GM12864 (cell line): ENCODE data around the gene PLXDC2.

ENCODE experiments used
- DNase-seq: peaks from one replicate; pipeline ENCODE4 v3.0.0-alpha.2; 2011; ENCODE audit warnings: low read depth
- H3K4me3 ChIP-seq: 2 replicates; pipeline ENCODE4 v1.5.1; 2011; ENCODE audit warnings: mild to moderate bottlenecking, low read depth, low read length, control low read depth
- TF ChIP-seq, protein P1 (sequence below): IDR thresholded peaks from 2 replicates; pipeline ENCODE4 v1.5.1; 2011; ENCODE audit warnings: low read depth, mild to moderate bottlenecking, moderate library complexity, low read length, control low read depth, inconsistent platforms; ENCODE audit errors: missing control alignments

PLXDC2 gene

DNA sequence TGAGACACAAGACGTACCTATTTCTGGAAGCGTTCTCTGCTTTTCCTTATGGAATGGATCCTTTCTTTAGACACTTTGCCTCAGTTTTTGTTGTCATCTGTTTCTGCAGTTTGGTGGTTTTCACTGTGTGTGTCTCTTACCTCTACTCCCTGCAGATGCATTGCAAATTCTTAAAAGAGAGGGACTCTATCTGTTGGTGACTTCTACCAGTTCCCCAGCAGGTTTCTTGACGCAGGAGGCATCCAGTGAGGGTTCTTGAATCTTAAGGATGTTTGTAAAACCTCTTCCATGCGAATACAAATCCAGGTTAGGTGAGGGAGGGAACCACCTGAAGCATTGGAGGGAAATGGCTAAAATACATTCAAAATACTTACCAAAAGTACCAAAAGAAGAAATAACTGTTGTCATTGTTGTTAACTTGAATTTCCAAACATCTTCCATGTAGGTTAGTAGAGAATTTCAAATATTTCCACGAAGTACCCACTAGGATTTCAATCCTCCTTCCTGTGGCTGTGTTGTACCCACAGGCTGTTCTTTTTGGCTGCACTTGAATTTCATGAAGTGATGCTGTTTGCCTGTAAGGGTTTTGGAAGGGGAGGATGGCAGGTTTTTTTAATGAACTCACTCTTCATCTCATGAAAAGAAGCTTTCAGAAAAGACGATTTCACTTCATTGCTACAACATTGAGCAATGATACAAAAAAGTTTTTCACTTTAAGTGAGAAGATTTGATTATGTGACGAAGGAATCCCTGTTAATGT is 32.2 kb downstream of the PLXDC2 start:
- TF ChIP-seq, protein P1, sequence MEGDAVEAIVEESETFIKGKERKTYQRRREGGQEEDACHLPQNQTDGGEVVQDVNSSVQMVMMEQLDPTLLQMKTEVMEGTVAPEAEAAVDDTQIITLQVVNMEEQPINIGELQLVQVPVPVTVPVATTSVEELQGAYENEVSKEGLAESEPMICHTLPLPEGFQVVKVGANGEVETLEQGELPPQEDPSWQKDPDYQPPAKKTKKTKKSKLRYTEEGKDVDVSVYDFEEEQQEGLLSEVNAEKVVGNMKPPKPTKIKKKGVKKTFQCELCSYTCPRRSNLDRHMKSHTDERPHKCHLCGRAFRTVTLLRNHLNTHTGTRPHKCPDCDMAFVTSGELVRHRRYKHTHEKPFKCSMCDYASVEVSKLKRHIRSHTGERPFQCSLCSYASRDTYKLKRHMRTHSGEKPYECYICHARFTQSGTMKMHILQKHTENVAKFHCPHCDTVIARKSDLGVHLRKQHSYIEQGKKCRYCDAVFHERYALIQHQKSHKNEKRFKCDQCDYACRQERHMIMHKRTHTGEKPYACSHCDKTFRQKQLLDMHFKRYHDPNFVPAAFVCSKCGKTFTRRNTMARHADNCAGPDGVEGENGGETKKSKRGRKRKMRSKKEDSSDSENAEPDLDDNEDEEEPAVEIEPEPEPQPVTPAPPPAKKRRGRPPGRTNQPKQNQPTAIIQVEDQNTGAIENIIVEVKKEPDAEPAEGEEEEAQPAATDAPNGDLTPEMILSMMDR, result no peak
- DNase-seq, result no peak
- no peak overlapping the region for H3K4me3 ChIP-seq

DNA sequence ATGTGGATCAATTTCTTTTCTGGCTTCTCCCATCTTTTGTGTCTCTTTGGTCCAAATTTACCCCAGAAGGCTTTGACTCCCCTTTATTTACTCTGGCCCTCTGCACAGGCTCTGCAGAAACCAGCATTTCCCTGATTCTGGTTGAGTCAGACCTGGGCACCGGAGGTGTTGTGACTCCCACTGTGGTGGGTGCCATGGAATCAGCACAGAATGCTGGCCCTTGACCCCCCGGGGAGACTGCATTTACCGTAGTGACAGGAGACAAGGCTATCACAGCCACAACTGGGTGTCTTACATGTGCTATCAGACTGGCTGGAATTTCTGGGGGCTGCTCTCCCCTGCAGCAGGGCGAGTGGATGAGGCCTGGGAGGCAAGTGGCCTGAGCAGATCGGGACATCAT is 37.6 kb downstream of the PLXDC2 start:
- TF ChIP-seq, protein P1, result no peak
- H3K4me3 ChIP-seq, result no peak overlapping the region
- DNase-seq, result no peak

DNA sequence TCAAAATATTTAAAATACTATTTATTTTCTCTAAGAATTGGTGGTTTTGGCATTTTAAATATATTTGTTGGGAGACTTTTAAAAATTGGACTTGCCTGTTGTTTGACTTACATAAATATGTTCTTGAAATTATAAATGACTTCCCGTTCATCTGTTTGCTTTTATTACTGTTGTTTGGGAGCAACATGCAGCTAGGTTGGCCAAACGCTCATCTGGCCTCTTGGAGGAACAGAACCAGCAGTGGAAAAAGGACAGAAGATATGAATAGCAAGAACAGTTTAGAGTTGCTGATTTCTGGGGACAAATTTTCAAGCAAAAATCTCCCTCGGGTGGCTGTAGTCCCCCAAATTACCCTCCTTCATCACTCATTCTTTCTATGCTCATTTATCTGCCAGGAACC is 41.6 kb downstream of the PLXDC2 start:
- no peak overlapping the region for H3K4me3 ChIP-seq
- DNase-seq, result no peak
- TF ChIP-seq, protein P1, result no peak

DNA sequence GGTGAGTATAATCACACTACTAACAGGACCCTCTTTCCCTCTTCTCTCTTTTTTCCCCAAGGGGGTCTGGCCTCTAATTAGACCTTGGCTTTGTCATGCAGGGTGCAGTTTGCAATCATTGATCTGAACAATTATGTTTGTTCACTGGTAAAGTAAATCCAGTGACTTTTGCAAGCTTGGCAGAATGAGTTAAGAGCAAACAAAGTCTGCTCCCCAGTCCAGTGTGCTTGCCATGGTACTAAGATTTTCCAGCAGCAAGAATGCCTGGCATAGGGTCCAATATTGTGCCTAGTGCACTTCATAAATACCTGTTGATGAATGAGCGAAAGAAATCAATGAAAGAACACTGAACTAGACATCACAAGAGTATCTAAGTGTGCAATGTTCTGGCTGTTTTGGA is 43.9 kb downstream of the PLXDC2 start:
- no peak overlapping the region for H3K4me3 ChIP-seq
- DNase-seq, result no peak
- TF ChIP-seq, protein P1, result no peak

DNA sequence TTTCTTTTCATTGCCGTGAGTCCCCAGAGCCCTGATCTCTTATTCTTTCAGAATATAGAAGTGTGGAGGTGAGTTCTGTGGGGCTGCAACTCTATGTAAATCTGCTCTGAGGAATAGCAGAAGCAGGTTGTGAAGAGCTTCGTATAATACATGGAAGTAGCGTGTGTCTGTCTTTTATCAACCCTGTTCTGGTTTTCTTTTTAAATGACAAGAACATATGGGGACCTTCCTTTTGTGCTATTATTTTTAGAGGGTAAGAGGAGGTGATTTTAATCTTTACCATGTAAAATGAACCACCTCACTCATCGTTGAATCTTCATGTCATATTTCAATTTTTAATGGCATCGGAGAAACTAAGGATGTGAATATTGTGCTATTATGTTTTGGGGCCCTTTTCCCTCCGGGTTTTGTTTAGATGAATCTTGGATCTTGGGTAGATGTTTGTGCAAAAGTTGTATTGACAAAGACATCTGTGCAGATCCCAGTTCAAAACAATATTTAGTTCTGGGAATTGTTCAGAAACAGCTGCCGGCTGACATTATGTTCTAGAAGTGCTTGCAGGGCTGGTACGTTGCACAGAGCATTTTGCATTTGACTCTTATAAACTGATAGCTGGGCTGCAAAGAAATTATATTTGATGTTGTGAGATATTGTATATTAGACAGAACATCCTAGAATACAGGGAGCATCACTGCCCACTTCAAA is 46.7 kb downstream of the PLXDC2 start:
- no peak for DNase-seq
- no peak overlapping the region for H3K4me3 ChIP-seq
- TF ChIP-seq, protein P1, result no peak

DNA sequence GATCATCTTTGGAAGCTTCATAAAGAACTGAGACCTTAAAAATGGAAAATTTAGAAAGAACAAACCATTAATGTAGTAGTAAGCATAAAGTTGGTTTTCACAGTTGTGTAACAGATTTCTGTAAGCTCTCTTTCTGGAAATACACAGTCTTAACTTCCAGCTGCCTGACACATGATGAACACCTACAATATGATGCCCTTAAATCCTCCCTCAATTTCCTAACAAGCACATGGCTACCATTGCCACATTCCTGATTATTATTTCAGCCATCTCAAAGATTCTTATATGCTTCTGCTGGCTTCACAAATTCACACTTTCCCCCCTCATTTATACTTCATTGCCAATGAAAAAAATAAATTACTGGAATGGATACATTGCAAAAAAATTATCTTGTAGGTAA is 49.4 kb downstream of the PLXDC2 start:
- no peak for DNase-seq
- no peak overlapping the region for H3K4me3 ChIP-seq
- TF ChIP-seq, protein P1, result no peak

DNA sequence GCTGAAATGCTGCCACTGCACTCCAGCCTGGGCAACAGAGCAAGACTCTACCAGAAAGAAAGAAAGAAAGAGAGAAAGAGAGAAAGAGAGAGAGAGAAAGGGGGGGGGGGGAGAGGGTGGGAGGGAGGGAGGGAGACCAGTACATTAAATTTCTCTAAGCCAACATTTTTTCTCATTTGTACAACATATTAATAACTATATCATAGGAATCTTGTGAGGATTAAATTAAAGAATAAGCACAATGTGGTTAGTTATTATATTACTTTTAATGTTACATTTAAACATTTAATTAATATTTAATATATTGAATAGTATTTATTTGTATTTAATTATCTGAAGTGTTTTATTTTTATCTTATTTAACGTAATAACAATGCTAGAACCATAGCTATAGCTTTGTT is 53.1 kb downstream of the PLXDC2 start:
- TF ChIP-seq, protein P1, result no peak
- DNase-seq, result no peak
- H3K4me3 ChIP-seq, result no peak overlapping the region
